ENCODE results near the gene RBM12.

Gene RBM12

GRCh38 chr20:35669681-35670080 is 5.0 kb upstream of the RBM12 start:
- no peak for TF ChIP-seq CTCF (conservative IDR thresholded peaks at IDR 0.05)
- no peak for TF ChIP-seq ZFX (IDR thresholded peaks at IDR 0.05)
- no peak overlapping the region for H3K27ac ChIP-seq

- no peak overlapping the region for H3K27ac ChIP-seq
- TF ChIP-seq ZFX (IDR thresholded peaks at IDR 0.05) (no peak), CTCF (conservative IDR thresholded peaks at IDR 0.05) (no peak)
These were observed 4.5 kb upstream of the RBM12 start for GRCh38 chr20:35669221-35669620.

GRCh38 chr20:35665949-35666288 is 1.2 kb upstream of the RBM12 start:
- no peak overlapping the region for H3K27ac ChIP-seq
- TF ChIP-seq ZFX (IDR thresholded peaks at IDR 0.05) (no peak), CTCF (conservative IDR thresholded peaks at IDR 0.05) (no peak)

GRCh38 chr20:35663516-35664465 is 909 bp downstream of the RBM12 start:
- H3K27ac ChIP-seq: peak overlapping the region; percentile 97
- TF ChIP-seq CTCF (conservative IDR thresholded peaks at IDR 0.05) (no peak), ZFX (IDR thresholded peaks at IDR 0.05) (no peak)

GRCh38 chr20:35662551-35662950 is 2.1 kb downstream of the RBM12 start:
- H3K27ac ChIP-seq: no peak overlapping the region
- TF ChIP-seq CTCF (conservative IDR thresholded peaks at IDR 0.05) (no peak), ZFX (IDR thresholded peaks at IDR 0.05) (no peak)

- H3K27ac ChIP-seq: no peak overlapping the region
- TF ChIP-seq ZFX (IDR thresholded peaks at IDR 0.05) (no peak), CTCF (conservative IDR thresholded peaks at IDR 0.05) (no peak)
These were observed 2.8 kb downstream of the RBM12 start for GRCh38 chr20:35661908-35662307.

- no peak overlapping the region for H3K27ac ChIP-seq
- no peak for TF ChIP-seq ZFX (IDR thresholded peaks at IDR 0.05)
- no peak for TF ChIP-seq CTCF (conservative IDR thresholded peaks at IDR 0.05)
These were observed 3.6 kb downstream of the RBM12 start for GRCh38 chr20:35661053-35661452.

Measured in C4-2B (cell line).